K562 (cell line): Measurements from ENCODE around the gene KRT76. TPM values are rescaled to one million over a fixed set of nuclear protein-coding genes. Genes with fewer than 3 reads are reported as not detected.

Experiments used
- ATAC-seq: fragments of 200-7000 bp; cut with Tn5 transposase; 3 replicates; pipeline ENCODE4 v1.9.1; 2020; ENCODE audit warnings: moderate library complexity
- BruUV-seq: library from RNA; stranded (reverse); fragments of 400-500 nt; replicated peaks from 2 replicates; lab custom pipeline; 2021; lab: Mats Ljungman, UMichigan
- CTCF ChIA-PET: fragments of 300-600 bp; formaldehyde crosslinking; extraction: SDS; loops from one replicate; lab custom pipeline; 2021; ENCODE audit warnings: low intra/inter-chr PET ratio; lab: Yijun Ruan, JAX
- POLR2A ChIA-PET: fragments of 300-600, 350-650 bp; sonication (Branson Sonifier 250); formaldehyde crosslinking; extraction: SDS; loops from one replicate; lab custom pipeline; 2021; ENCODE audit warnings: antibody characterized with exemption, inconsistent platforms; lab: Yijun Ruan, JAX
- DNase-seq, 4 experiments: peaks; one replicate each; pipeline versions ENCODE4 v3.0.0 to v3.0.0-alpha.2; 2011 to 2018; ENCODE audit warnings: low spot score in 3 of 4, mixed read lengths in 3 of 4; ENCODE audit errors: extremely low read depth in 1 of 4
- FAIRE-seq: peaks from 2 replicates; lab custom pipeline; 2011; peaks lifted over from hg19 to GRCh38; lab: Jason Lieb, UNC
- H2AFZ ChIP-seq: 2 replicates; pipeline ENCODE4 v1.6.0; 2011; ENCODE audit warnings: low read depth, low read length, control low read depth, inconsistent platforms
- H3K27ac ChIP-seq: fragments of 200-600 bp; 3 replicates; pipeline ENCODE4 v1.8.0; 2011; ENCODE audit warnings: low read depth, mild to moderate bottlenecking, control low read depth, inconsistent platforms, low read length, moderate library complexity, mixed read lengths; ENCODE audit errors: extremely low read depth
- H3K27me3 ChIP-seq, 2 experiments: fragments of 300-600 bp in 1 of 2; 2 replicates in 1 of 2; 3 replicates in 1 of 2; pipeline versions ENCODE4 v1.6.0 to v1.8.0; 2011; ENCODE audit warnings: inconsistent platforms in 2 of 2, low read length in 2 of 2, mild to moderate bottlenecking in 1 of 2, mixed read lengths in 1 of 2, moderate library complexity in 1 of 2; ENCODE audit not compliant: control insufficient read depth in 2 of 2, insufficient read depth in 2 of 2
- H3K36me3 ChIP-seq: fragments of 300-600 bp; 3 replicates; pipeline ENCODE4 v1.8.0; 2011; ENCODE audit warnings: mild to moderate bottlenecking, low read length, inconsistent platforms; ENCODE audit not compliant: control insufficient read depth, insufficient read depth
- H3K4me1 ChIP-seq, 2 experiments: fragments of 200-600 bp in 1 of 2; replicated peaks in 1 of 2; 2 replicates in 1 of 2; 3 replicates in 1 of 2; pipeline versions ENCODE4 v1.5.1 to v1.8.0; 2011; ENCODE audit warnings: inconsistent platforms in 2 of 2, low read length in 2 of 2, mild to moderate bottlenecking in 1 of 2, mixed read lengths in 1 of 2, moderate library complexity in 1 of 2; ENCODE audit not compliant: control insufficient read depth in 2 of 2, insufficient read depth in 2 of 2
- H3K4me2 ChIP-seq: 2 replicates; pipeline ENCODE4 v1.6.1; 2011; ENCODE audit warnings: low read length, control low read depth, inconsistent platforms, mixed read lengths; ENCODE audit not compliant: insufficient read depth
- H3K4me3 ChIP-seq: fragments of 200-600 bp; sonication (generic), shearing (Covaris generic); 2 replicates; pipeline ENCODE4 v1.5.1; 2016; ENCODE audit warnings: control low read depth, inconsistent platforms
- H3K79me2 ChIP-seq: fragments of 200-600 bp; 3 replicates; pipeline ENCODE4 v1.8.0; 2011; ENCODE audit warnings: low read length, inconsistent platforms; ENCODE audit not compliant: control insufficient read depth, insufficient read depth
- H3K9ac ChIP-seq, 2 experiments: 2 replicates each; pipeline versions ENCODE4 v1.6.0 to v1.6.1; 2011; ENCODE audit warnings: low read depth in 2 of 2, low read length in 2 of 2, control low read depth in 1 of 2, inconsistent platforms in 1 of 2, mild to moderate bottlenecking in 1 of 2, mixed read lengths in 1 of 2; ENCODE audit not compliant: insufficient read depth in 1 of 2
- H3K9me1 ChIP-seq: one replicate; pipeline ENCODE4 v1.6.0; 2011; ENCODE audit warnings: inconsistent platforms, mild to moderate bottlenecking, low read length, moderate library complexity; ENCODE audit not compliant: control insufficient read depth, insufficient read depth
- H3K9me3 ChIP-seq: replicated peaks from 2 replicates; pipeline ENCODE4 v1.5.1; 2011; ENCODE audit warnings: low read depth, low read length, inconsistent platforms; ENCODE audit not compliant: control insufficient read depth, insufficient read depth
- H4K20me1 ChIP-seq: replicated peaks from 2 replicates; pipeline ENCODE4 v1.6.1; 2011; ENCODE audit warnings: low read length, inconsistent platforms, mixed read lengths; ENCODE audit not compliant: control insufficient read depth, insufficient read depth
- ATF7 ChIP-seq: fragments of 450-650 bp; IDR thresholded peaks from 2 replicates; pipeline ENCODE4 v1.7.1; 2014; ENCODE audit warnings: mild to moderate bottlenecking, moderate library complexity
- CREB1 ChIP-seq, 2 experiments: sonication (generic) in 1 of 2; formaldehyde crosslinking in 1 of 2; IDR thresholded peaks; 2 replicates each; pipeline versions ENCODE4 v1.6.1 to v1.8.0; 2012 to 2022; ENCODE audit warnings: inconsistent platforms in 1 of 2, mild to moderate bottlenecking in 1 of 2, missing genetic modification reagents in 1 of 2, moderate library complexity in 1 of 2
- E2F6 ChIP-seq, 2 experiments: IDR thresholded peaks; 2 replicates each; pipeline ENCODE4 v1.6.1; 2011; ENCODE audit warnings: borderline replicate concordance in 1 of 2, control low read depth in 1 of 2, low read depth in 1 of 2, low read length in 1 of 2, mild to moderate bottlenecking in 1 of 2, mixed read lengths in 1 of 2, moderate library complexity in 1 of 2; ENCODE audit not compliant: insufficient read depth in 1 of 2, insufficient read length in 1 of 2, poor library complexity in 1 of 2, severe bottlenecking in 1 of 2; ENCODE audit errors: extremely low read depth in 1 of 2
- FOXP4 ChIP-seq: sonication (generic); formaldehyde crosslinking; IDR thresholded peaks from 2 replicates; pipeline ENCODE4 v1.8.0; 2022; ENCODE audit warnings: mild to moderate bottlenecking, missing genetic modification reagents, borderline replicate concordance
- NCOA4 ChIP-seq: fragments of 450-650 bp; IDR thresholded peaks from 2 replicates; pipeline ENCODE4 v1.6.1; 2018; ENCODE audit warnings: mild to moderate bottlenecking; ENCODE audit not compliant: partially characterized antibody
- RBBP5 ChIP-seq: fragments of 200-600 bp; sonication (generic); IDR thresholded peaks from 2 replicates; pipeline ENCODE4 v1.6.1; 2012; ENCODE audit warnings: borderline replicate concordance, mild to moderate bottlenecking, low read length, control low read depth, inconsistent platforms; ENCODE audit not compliant: insufficient read depth, poor library complexity, severe bottlenecking
- RREB1 ChIP-seq: fragments of 250-450 bp; sonication (Bioruptor Pico); IDR thresholded peaks from 2 replicates; pipeline ENCODE4 v1.4.0; 2020
- ZFPM2 ChIP-seq: fragments of 250-450 bp; sonication (Bioruptor Pico); IDR thresholded peaks from 2 replicates; pipeline ENCODE4 v1.5.1; 2022; ENCODE audit warnings: mild to moderate bottlenecking
- WGBS: fragments of 100-300 bp; shearing (Covaris generic); methylation state at CpG from one replicate; pipeline ENCODE4 v1.1.6; 2016; ENCODE audit warnings: low coverage, mixed read lengths; ENCODE audit not compliant: insufficient coverage; ENCODE audit errors: missing lambda C conversion rate; 5-methylcytosine and 5-hydroxymethylcytosine counted together
- in situ Hi-C: fragments of 300-500 bp; cut with MboI; formaldehyde crosslinking; loops from 4 replicates; pipeline ENCODE4 v1.15.0; 2018; ENCODE audit warnings: inconsistent platforms, mixed read lengths
- intact Hi-C: fragments of 100-400 bp; cut with micrococcal nuclease; formaldehyde crosslinking; loops from 2 replicates; pipeline ENCODE4 v1.14.2; 2022
- polyA plus RNA-seq, 8 experiments: library from polyadenylated mRNA; depleted of rRNA in 4 of 8; stranded (reverse) in 5 of 8; unstranded in 3 of 8; fragments of >200 nt; fragmentation: Nextera tagmentation in 2 of 8; fragmentation: Illumina TruSeq in 1 of 8; extraction: Ambion mirVana in 2 of 8; extraction: Trizol in 1 of 8; gene quantifications; 2 replicates each; pipeline versions ENCODE4 v1.2.1 to v1.2.3, GENCODE V29; 2011 to 2014; ENCODE audit warnings: inconsistent platforms in 1 of 8, missing spikeins in 1 of 8
- total RNA-seq, 7 experiments: library from RNA; depleted of rRNA in 6 of 7; stranded (reverse); fragments of >200 nt in 6 of 7; fragmentation: Illumina TruSeq in 2 of 7; extraction: Trizol in 2 of 7; gene quantifications; 2 replicates each; pipeline versions ENCODE4 v1.2.1 to v1.2.3, GENCODE V29; 2011 to 2021; ENCODE audit warnings: low replicate concordance in 1 of 7

Gene KRT76
- total and polyA plus RNA-seq, 9 of the 15 experiments (the other 6 are each of a cell fraction or from before 2014, with no cell fraction given) = not detected

- Histone ChIP-seq H3K4me2 (no peak overlapping the region), H3K9me3 (no peaks in the 10 kb centered on the region), H4K20me1 (peaks cover 4% of the 10 kb centered on the region; the same call in 1 of the 2 replicates), H3K9ac (no peak overlapping the region; a peak in 1 of 4 replicates), H3K27me3 (peaks cover 27 to 54% of the 10 kb centered on the region in 2 experiments), H3K79me2 (no peaks in the 10 kb centered on the region), H3K36me3 (no peaks in the 10 kb centered on the region), H2AFZ (no peak overlapping the region), H3K4me1 (no peaks in the 10 kb centered on the region; a peak in 1 of 5 replicates), H3K4me3 (no peak overlapping the region), H3K27ac (no peak overlapping the region), H3K9me1 (no peaks in the 10 kb centered on the region)
- ATAC-seq (peak; percentile 45; the same call in 2 of the 3 replicates), DNase-seq (no peak), FAIRE-seq (no peak)
- intact Hi-C loops = no loop called here
- ChIA-PET POLR2A (interaction anchor here (0.6 to 2.3 kb wide), 5 partner anchors 9 to 393 kb away, joined by 3 to 11 read pairs (median 5); no protein-coding TSS in a partner anchor), CTCF (no interaction called here)
- 10% methylated on average over 16 of the region's 16 CpGs for WGBS
- no TSS peak for BruUV-seq
- in situ Hi-C loops = no loop called here
- TF ChIP-seq ATF7 (no peak), RREB1 (no peak), ZFPM2 (no peak), RBBP5 (no peak), CREB1 (IDR thresholded peaks at IDR 0.05) (no peak), CREB1 (CRISPR knock-in tag; IDR thresholded peaks at IDR 0.05) (no peak), FOXP4 (CRISPR knock-in tag) (no peak), NCOA4 (no peak), E2F6 (IDR thresholded peaks at IDR 0.05; ENCODE audit: borderline replicate concordance in 1 of 2, extremely low read depth in 1 of 2, insufficient read depth in 1 of 2, insufficient read length in 1 of 2, low read depth in 1 of 2, low read length in 1 of 2, poor library complexity in 1 of 2, severe bottlenecking in 1 of 2) (no peak)
Observed at GRCh38 chr12:52807544-52808470, 30.7 kb upstream of the KRT76 start.
